Fibroblast of lung (primary cell): ENCODE measurements around the gene ALG8.

Experiments used
- CTCF ChIP-seq, 2 donors: IDR thresholded peaks in 1 of 2; conservative IDR thresholded peaks in 1 of 2; 1 replicate in 1 of 2; 2 replicates in 1 of 2; pipeline ENCODE4 v1.5.1; 2011 to 2012; ENCODE audit warnings: low read length in 2 of 2, control low read depth in 1 of 2, inconsistent platforms in 1 of 2, low read depth in 1 of 2, mild to moderate bottlenecking in 1 of 2
- EZH2 ChIP-seq: IDR thresholded peaks from 2 replicates; pipeline ENCODE4 v1.5.1; 2012; ENCODE audit warnings: low read length, control low read depth, mild to moderate bottlenecking; ENCODE audit errors: missing control alignments

GRCh38 chr11:78139422-78140391 is at the start of gene ALG8:
- TF ChIP-seq EZH2 (no peak), CTCF (conservative IDR thresholded peaks at IDR 0.05 in 1 of 2, IDR thresholded peaks at IDR 0.05 in 1 of 2; ENCODE audit: low read depth in 1 of 2, low read length in 2 of 2) (no peak)
